GM21447 (cell line): ENCODE data around the gene TCERG1L.
"Not testable (repeated sequence)": the region's sequence is repeated elsewhere in the genome, so short reads cannot be mapped to it uniquely, and the experiment has no call there.

Experiments
- ATAC-seq: cut with Tn5 transposase; IDR thresholded peaks from one replicate; pipeline ENCODE4 v1.9.1; 2021; ENCODE audit not compliant: unreplicated experiment

The TCERG1L gene

GRCh38 chr10:131250454-131251145 lies 60.9 kb downstream of the TCERG1L start:
- no peak for ATAC-seq

GRCh38 chr10:131249955-131250344 lies 61.6 kb downstream of the TCERG1L start:
- ATAC-seq, result no peak

GRCh38 chr10:131249238-131249954 lies 62.1 kb downstream of the TCERG1L start:
- ATAC-seq, result no peak

- ATAC-seq, result no peak
Observed at GRCh38 chr10:131248376-131249165, 63.0 kb downstream of the TCERG1L start.

DNA sequence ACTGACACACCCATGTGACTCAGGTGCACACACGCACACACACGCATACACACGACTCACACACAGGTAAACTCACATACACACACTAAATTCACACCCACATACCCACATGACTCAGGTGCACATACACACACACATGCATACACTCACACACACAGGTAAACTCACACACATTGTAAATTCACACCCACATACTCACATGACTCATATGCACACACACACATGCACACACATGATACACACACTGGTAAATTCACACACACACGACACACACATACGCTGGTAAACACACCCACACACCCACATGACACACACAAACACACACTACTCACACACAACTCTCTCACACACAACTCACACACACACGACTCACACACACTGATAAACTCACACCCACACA lies 63.6 kb downstream of the TCERG1L start:
- ATAC-seq, result no peak

GRCh38 chr10:131246775-131247174 lies 64.7 kb downstream of the TCERG1L start:
- no peak for ATAC-seq

- no peak for ATAC-seq
Observed at GRCh38 chr10:131246089-131246488, 65.4 kb downstream of the TCERG1L start.

DNA sequence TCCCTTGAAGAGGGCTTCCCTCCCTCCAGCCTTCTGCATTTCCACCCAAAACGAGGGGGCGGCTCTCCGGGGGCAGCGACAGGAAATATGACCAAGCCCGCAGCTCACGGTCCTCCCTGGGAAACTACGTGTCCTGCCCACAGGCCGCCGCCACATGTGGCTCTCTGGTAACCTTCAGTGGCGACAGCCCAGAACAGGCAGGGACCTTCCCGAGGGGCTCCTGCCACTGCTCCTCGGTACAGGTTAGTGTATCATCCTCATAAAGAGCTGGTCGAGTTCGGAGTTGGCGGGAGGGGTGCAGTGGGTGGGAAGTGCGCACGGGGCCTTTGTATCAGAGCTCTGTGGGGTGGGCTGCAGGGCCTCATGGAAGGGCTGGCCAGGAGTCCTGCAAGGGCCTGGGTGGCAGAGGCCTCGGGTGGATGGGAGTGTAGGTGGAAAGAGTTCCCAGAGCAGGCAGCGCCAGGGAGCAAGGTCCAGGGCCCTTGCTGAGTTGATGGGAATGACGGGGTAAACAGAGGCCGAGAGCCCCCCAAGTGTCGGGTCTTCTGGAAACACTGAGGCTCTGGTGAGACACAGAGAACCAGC lies 66.0 kb downstream of the TCERG1L start:
- ATAC-seq, result no peak

- ATAC-seq, result no peak
Observed at GRCh38 chr10:131244836-131245235, 66.7 kb downstream of the TCERG1L start.

DNA sequence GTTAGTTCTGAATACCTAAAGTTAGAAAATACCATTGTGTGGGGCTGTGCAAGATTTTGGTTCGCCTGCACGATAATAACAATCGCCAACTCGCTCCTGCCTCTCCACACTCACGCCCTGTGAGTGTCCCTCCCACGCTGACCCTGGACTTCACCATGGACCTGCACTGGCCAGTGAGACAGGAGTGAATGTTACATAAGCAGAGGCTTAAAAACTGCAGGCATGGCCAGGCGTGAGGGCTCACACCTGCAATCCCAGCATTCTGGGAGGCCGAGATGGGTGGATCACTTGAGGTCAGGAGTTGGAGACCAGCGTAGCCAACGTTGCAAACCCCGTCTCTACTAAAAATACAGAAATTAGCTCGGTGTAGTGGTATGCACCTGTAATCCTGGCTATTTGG lies 68.4 kb downstream of the TCERG1L start:
- ATAC-seq, result no peak

DNA sequence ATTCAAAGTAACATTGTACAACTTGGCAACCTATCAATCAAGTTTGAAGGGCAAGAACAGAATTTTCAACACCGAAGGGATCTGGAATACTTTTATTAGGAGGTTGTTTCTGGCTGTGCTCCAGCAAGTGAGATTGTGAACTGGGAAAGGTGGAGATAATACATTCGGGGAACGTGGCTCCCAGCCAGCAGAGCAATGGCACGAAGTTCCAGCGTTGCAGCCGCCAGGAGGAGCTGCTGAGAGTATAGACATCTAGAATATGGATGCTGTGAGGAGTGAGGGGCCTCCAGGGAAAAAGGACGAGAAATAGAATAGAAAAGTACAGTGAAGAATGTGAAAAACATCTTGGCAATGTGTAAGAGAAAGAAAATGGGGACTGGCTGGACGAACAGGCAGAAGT lies 69.5 kb downstream of the TCERG1L start:
- no peak for ATAC-seq

GRCh38 chr10:131240691-131241090 lies 70.8 kb downstream of the TCERG1L start:
- no peak for ATAC-seq

GRCh38 chr10:131239926-131240325 lies 71.6 kb downstream of the TCERG1L start:
- no peak for ATAC-seq

DNA sequence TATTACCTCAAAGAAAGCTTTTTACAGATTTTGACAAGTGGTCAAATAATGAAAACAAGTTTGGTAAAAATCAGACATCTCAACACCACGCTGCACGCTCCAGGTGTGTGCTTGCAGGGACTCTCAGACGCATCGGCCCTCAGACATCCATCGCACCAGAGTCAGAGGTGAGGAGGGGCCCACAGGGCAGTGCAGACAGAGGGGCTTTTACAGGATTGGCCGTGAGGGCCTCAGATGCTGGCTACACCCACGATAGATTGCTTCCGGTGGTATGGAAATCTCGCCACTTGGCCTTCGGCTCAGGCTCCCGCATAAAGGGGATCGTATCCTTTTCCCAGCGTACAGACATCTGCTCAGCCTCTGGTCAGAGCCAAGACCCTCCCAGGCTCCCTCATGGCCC lies 72.1 kb downstream of the TCERG1L start:
- no peak for ATAC-seq

DNA sequence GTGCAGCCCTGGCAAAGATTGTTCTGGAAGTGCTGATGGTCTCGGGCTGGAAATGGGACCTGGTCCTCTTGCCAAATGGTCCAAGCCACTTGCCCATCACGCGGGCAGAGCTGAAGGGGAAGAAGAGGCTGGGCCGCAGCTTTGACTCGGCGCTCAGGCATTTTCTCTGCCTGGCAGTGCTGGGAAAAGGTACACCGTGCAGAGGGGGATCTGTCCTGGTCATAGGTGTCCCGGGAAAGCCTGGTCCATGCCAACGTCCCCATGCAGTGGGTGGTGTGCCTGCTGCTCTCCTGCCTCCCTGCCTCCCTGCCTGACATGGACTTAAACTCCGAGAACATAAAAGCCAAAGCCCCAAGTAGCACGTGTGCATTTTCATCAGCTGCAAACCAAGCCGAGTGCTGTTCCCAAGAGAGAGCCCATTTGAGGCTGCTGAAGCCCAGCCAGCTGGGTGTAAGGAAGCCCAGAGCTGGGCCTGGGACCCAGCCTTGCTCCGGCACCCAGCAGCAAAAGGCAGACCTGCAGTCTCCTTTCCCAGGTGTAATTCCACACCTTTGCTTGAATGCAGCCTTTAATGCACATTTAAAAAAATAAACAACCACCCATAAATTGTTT lies 72.7 kb downstream of the TCERG1L start:
- ATAC-seq, result no peak

DNA sequence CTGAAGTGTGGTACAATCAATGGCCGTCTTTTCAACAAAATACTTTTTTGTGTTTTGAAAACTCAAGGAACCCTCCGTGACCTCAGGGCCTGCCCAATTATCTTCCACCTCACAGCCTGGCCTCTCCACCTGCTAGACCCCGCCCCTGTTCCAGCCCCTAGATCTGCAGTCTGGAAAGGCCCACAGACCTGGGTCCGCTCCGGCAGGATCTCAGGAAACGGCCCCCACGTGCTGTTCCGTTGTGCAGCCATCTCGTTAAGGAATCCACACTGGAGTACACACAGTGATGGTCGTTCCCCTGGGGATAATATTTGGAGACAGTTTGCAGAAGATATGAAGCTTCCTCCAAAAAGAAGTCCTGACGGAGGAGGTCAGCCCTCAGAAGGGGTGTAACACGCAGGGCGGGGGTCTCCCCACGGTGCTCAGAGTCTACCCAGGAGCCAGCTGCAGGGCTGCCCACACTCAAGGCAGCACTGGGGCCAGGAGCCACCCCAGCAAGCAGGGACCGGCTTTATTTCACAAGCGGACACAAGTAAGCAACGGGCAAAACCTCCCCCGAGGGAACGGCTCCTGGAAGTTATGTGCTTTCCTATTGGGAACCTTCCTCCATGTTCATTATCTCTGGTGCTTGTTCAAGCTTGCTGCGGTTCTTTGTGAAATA lies 73.4 kb downstream of the TCERG1L start:
- ATAC-seq, result no peak

- ATAC-seq, result not testable (repeated sequence)
Observed at GRCh38 chr10:131234606-131235005, 76.9 kb downstream of the TCERG1L start.

DNA sequence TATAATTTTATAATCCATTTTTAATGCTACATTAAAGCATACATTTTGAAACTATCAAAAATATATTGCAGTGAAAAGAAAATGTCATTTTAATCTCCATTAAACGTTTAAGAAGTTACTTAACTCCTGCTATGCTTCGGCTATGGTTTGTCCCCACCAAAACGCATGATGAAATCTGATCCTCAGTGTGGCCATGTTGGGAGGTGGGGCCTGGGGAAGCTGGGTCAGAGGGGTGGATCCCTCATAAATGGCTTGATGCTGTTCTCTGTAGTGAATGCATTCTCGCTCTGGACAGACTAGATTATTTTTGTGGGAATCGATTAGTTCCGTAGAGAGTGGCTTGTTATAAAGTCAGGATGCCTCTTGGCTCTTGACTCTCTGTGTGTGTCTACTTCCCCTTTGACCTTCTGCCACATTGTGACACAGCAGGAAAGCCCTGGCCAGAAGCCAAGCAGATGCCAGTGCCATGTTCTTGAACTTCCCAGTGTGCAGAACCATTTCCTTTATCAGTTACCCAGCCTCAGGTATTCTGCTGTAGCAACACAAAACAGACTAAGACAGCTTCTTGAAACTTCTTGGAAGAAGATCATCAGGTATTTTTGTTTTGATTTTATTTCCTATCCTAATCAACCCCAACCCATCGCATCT lies 77.8 kb downstream of the TCERG1L start:
- ATAC-seq, result no peak

DNA sequence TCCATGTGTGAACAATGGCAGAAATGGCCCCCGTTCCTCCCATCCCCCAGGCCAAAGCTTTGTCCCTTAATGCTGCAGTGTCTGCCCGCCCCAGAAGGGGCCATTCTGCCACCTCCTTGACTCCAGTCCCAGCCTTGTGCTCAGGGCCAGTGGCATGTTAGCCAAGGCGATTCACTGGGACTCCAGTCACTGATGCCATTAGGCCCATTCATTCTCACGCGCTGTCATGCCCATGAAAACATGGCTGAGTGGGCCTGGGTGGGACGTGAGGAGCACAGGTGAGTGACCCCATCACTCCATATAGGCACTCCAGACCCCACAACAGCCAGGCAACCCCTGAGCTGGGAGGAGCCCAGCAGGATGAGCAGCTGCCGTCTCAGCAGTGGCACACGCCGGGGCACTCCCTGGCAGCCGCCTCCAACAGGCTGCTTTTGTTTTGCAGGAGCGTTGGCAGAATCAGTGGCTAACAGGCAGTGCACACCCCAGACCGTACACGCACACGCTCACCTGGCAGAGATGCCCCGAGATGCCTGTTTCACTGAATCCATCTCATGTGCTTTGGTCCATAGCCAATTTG lies 79.5 kb downstream of the TCERG1L start:
- ATAC-seq, result no peak
